ENCODE measurements around the gene AMPD2. TPM values are rescaled to one million over a fixed set of nuclear protein-coding genes. Genes with fewer than 3 reads are reported as not detected.
"Not testable (repeated sequence)": the region's sequence is repeated elsewhere in the genome, so short reads cannot be mapped to it uniquely, and the experiment has no call there.

Gene AMPD2
- total RNA-seq, 1 donor, result 59.4 TPM

DNA sequence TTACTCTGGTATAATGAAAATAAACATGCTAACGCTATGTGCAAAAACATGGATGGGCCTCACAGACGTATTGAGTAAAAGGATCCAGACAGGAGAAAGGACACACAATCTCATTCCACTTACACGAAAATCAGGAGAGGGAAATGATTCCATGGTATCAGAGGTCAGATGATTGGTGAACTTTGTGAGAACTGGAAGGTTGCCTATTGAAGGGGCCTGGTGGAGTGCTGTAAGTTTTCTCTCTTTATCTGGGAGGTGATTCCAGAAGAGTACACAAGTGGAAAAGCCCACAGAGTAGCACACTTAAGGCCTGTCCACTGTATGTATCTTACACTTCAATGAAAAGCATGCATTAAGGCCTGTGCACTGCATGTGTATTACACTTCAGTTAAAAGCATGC lies 57.8 kb downstream of the AMPD2 start:
- Histone ChIP-seq H3K27ac (ENCODE audit: low read depth, low read length) (no peak overlapping the region), H4K20me1 (ENCODE audit: insufficient read depth, low read length) (no peaks in the 10 kb centered on the region), H3K4me1 (ENCODE audit: insufficient read depth, low read length) (no peaks in the 10 kb centered on the region), H2AFZ (ENCODE audit: low read length) (no peak overlapping the region), H3K4me3 (ENCODE audit: insufficient read depth, low read length) (no peak overlapping the region), H3K4me2 (ENCODE audit: insufficient read depth, low read length) (no peak overlapping the region), H3K9me3 (ENCODE audit: low read depth, low read length) (no peaks in the 10 kb centered on the region), H3K27me3 (ENCODE audit: insufficient read depth, low read length) (no peaks in the 10 kb centered on the region), H3K36me3 (ENCODE audit: insufficient read depth, low read length) (no peaks in the 10 kb centered on the region), H3K79me2 (ENCODE audit: insufficient read depth, low read length) (no peaks in the 10 kb centered on the region)
- no peak for TF ChIP-seq CTCF (IDR thresholded peaks at IDR 0.05; ENCODE audit: extremely low read depth, low read depth, low read length)
- no peak for DNase-seq (ENCODE audit: insufficient read length, low spot score, missing footprints)

DNA sequence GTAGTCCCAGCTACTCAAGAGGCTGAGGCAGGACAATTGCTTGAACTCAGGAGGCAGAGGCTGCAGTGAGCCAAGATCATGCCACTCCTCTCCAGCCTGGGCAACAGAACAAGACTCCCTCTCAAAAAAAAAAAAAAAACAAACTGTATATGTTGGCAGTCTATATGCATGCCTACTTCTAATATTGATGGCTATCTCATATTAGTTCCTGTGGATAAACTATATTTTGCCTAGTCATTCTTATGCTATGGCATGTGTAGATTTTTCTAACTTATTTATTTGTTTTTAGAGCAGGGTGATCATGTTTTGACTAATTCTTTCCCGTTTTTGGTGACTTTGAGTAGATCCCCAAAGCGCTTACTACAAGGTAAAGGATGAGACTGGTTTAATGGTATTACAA lies 59.0 kb downstream of the AMPD2 start:
- not testable (repeated sequence) for H3K4me1 ChIP-seq (ENCODE audit: insufficient read depth, low read length); DNase-seq (ENCODE audit: insufficient read length, low spot score, missing footprints); H2AFZ ChIP-seq (ENCODE audit: low read length); H3K9me3 ChIP-seq (ENCODE audit: low read depth, low read length); H3K4me3 ChIP-seq (ENCODE audit: insufficient read depth, low read length); H3K27ac ChIP-seq (ENCODE audit: low read depth, low read length); H3K79me2 ChIP-seq (ENCODE audit: insufficient read depth, low read length); H3K27me3 ChIP-seq (ENCODE audit: insufficient read depth, low read length); H4K20me1 ChIP-seq (ENCODE audit: insufficient read depth, low read length); H3K4me2 ChIP-seq (ENCODE audit: insufficient read depth, low read length); H3K36me3 ChIP-seq (ENCODE audit: insufficient read depth, low read length)

Small RNA genes lying within 50 kb of the gene (small RNA-seq; reads per million reads assigned to genes)
- 10.9 reads per million, percentile 92 among the genes with 10 or more reads in this experiment for gene RNU6V

Other genes starting within 250 kb of the AMPD2 start
- 45.1 and 48.5 TPM in 2 replicates for gene SORT1, start 221.9 kb upstream of the AMPD2 start, total RNA-seq
- gene PSMA5, start 193.4 kb upstream of the AMPD2 start, total RNA-seq, result 41.5 and 45.6 TPM in 2 replicates
- 0.88 and 1.8 TPM in 2 replicates for gene SYPL2, start 153.3 kb upstream of the AMPD2 start, total RNA-seq
- 1.8 and 3.5 TPM in 2 replicates for gene ATXN7L2, start 135.9 kb upstream of the AMPD2 start, total RNA-seq
- gene CYB561D1, start 125.7 kb upstream of the AMPD2 start, total RNA-seq, result 6.5 and 10.5 TPM in 2 replicates
- 2.1 and 2.5 TPM in 2 replicates for gene AMIGO1, start 110.1 kb upstream of the AMPD2 start, total RNA-seq
- not detected in 2 replicates for gene GPR61, start 80.0 kb upstream of the AMPD2 start, total RNA-seq
- 14.1 and 15.0 TPM in 2 replicates for gene GNAI3, start 71.2 kb upstream of the AMPD2 start, total RNA-seq
- gene GNAT2, start 221 bp upstream of the AMPD2 start, total RNA-seq, result 0.29 and 0.72 TPM in 2 replicates
- gene GSTM4, start 36.3 kb downstream of the AMPD2 start, total RNA-seq, result 9.4 and 13.8 TPM in 2 replicates
- gene GSTM2, start 48.2 kb downstream of the AMPD2 start, total RNA-seq, result 14.8 and 16.2 TPM in 2 replicates
- gene GSTM1, start 68.0 kb downstream of the AMPD2 start, total RNA-seq, result not detected in 2 replicates
- 2.1 and 4.3 TPM in 2 replicates for gene GSTM5, start 92.4 kb downstream of the AMPD2 start, total RNA-seq
- 49.9 and 50.1 TPM in 2 replicates for gene GSTM3, start 121.2 kb downstream of the AMPD2 start, total RNA-seq
- not detected in 2 replicates for gene EPS8L3, start 144.1 kb downstream of the AMPD2 start, total RNA-seq